Measurements from ENCODE around the gene EPC2. TPM values are rescaled to one million over a fixed set of nuclear protein-coding genes. Genes with fewer than 3 reads are reported as not detected.

EPC2 gene
- total and polyA plus RNA-seq, 2 experiments from 2014 or later = 6.3 to 27.0 TPM

GRCh38 chr2:148696985-148697384 lies 52.4 kb downstream of the EPC2 start:
- Histone ChIP-seq H3K27me3 (ENCODE audit: insufficient read depth) (no peaks in the 10 kb centered on the region), H3K4me2 (no peak overlapping the region), H3K4me1 (ENCODE audit: insufficient read depth) (no peaks in the 10 kb centered on the region), H3K27ac (ENCODE audit: low read depth) (no peak overlapping the region), H3K9me2 (ENCODE audit: insufficient read depth) (no peaks in the 10 kb centered on the region), H3F3A (replicated peaks; ENCODE audit: low read depth) (no peaks in the 10 kb centered on the region), H3K79me2 (replicated peaks; ENCODE audit: insufficient read depth) (peaks cover 69% of the 10 kb centered on the region), H2AFZ (no peak overlapping the region), H3K36me3 (ENCODE audit: insufficient read depth) (peaks cover 14% of the 10 kb centered on the region), H4K20me1 (replicated peaks; ENCODE audit: insufficient read depth) (0 out of 2 replicates have a peak, but pooled peaks cover 5% of the 10 kb centered on the region), H3K4me3 (no peak overlapping the region)
- ATAC-seq (no peak), DNase-seq (ENCODE audit: low spot score) (no peak)
- no peak overlapping the region for H3K4me3 Mint-ChIP-seq
- no peak overlapping the region; the same call in 1 of the 2 replicates for H3K27ac Mint-ChIP-seq
- peaks cover 42% of the 10 kb centered on the region for H3K36me3 Mint-ChIP-seq (ENCODE audit: low read depth)
- H3K4me1 Mint-ChIP-seq = no peaks in the 10 kb centered on the region
- TF ChIP-seq ZNF114 (CRISPR knock-in tag; IDR thresholded peaks at IDR 0.05) (no peak), CTCF (conservative IDR thresholded peaks at IDR 0.05; ENCODE audit: low read depth in 2 of 2) (no peak), CREB1 (CRISPR knock-in tag; IDR thresholded peaks at IDR 0.05; ENCODE audit: low read depth) (no peak), JUNB (IDR thresholded peaks at IDR 0.05; ENCODE audit: unreplicated experiment) (no peak), ZNF462 (CRISPR knock-in tag; IDR thresholded peaks at IDR 0.05) (no peak), STAT1 (IDR thresholded peaks at IDR 0.05; ENCODE audit: unreplicated experiment) (no peak), POLR2AphosphoS5 (IDR thresholded peaks at IDR 0.05; ENCODE audit: low read depth) (no peak), EZH2phosphoT487 (IDR thresholded peaks at IDR 0.05; ENCODE audit: unreplicated experiment) (no peak), REST (IDR thresholded peaks at IDR 0.05; ENCODE audit: unreplicated experiment) (no peak), NANOG (IDR thresholded peaks at IDR 0.05; ENCODE audit: borderline replicate concordance) (no peak), ETS1 (IDR thresholded peaks at IDR 0.05) (no peak), ZNF331 (CRISPR knock-in tag; IDR thresholded peaks at IDR 0.05; ENCODE audit: low read depth) (no peak), EZH2 (IDR thresholded peaks at IDR 0.05; ENCODE audit: low read depth, unreplicated experiment) (no peak)
- peaks cover 2% of the 10 kb centered on the region for H3K27me3 Mint-ChIP-seq (ENCODE audit: insufficient read depth, low read depth, poor library complexity)
- H3K9me3 Mint-ChIP-seq = peaks cover 27% of the 10 kb centered on the region

Data from GM23338 (cell line).